SK-N-DZ (cell line): Measurements from ENCODE around the gene MARCOL. TPM values are rescaled to one million over a fixed set of nuclear protein-coding genes. Genes with fewer than 3 reads are reported as not detected.

Source experiments
- DNase-seq: peaks from one replicate; pipeline ENCODE4 v3.0.0-alpha.2; 2015; ENCODE audit warnings: low spot score
- polyA plus RNA-seq, 2 experiments: library from polyadenylated mRNA; depleted of rRNA; stranded (reverse); fragments of >200 nt; gene quantifications; 2 replicates each; pipeline ENCODE4 v1.2.3, GENCODE V29; 2014

MARCOL gene
- polyA plus RNA-seq (2014; cell fraction: cytosol; rRNA removed) = not detected in 2 replicates
- polyA plus RNA-seq (2014; cell fraction: nucleus; rRNA removed) = not detected in 2 replicates

- no peak for DNase-seq
Observed at GRCh38 chr5:148238418-148238794, at the start of gene MARCOL. TSS of gene MARCOL (plus strand) at chr5:148238525. CDS start at chr5:148238598, 73 bp downstream.

GRCh38 chr5:148191010-148191409, 47.3 kb upstream of the MARCOL start:
- DNase-seq = no peak

- no peak for DNase-seq
Observed at GRCh38 chr5:148193202-148193601, 45.1 kb upstream of the MARCOL start.

GRCh38 chr5:148201151-148201550, 37.2 kb upstream of the MARCOL start:
- DNase-seq = no peak

- no peak for DNase-seq
Observed at GRCh38 chr5:148202531-148203203, 35.7 kb upstream of the MARCOL start, which contains the start of gene SPINK6. TSS of gene SPINK6 (plus strand) at chr5:148203042. CDS start at chr5:148203097, 55 bp downstream.

- no peak for DNase-seq
Observed at GRCh38 chr5:148205044-148205806, 33.1 kb upstream of the MARCOL start.

- DNase-seq = no peak
Observed at GRCh38 chr5:148205865-148206264, 32.5 kb upstream of the MARCOL start.

- no peak for DNase-seq
Observed at GRCh38 chr5:148206620-148207019, 31.7 kb upstream of the MARCOL start.

GRCh38 chr5:148208226-148208625, 30.1 kb upstream of the MARCOL start:
- DNase-seq = no peak

- DNase-seq = no peak
Observed at GRCh38 chr5:148209151-148209770, 29.1 kb upstream of the MARCOL start.

GRCh38 chr5:148214665-148215185, 23.6 kb upstream of the MARCOL start:
- no peak for DNase-seq

- DNase-seq = no peak
Observed at GRCh38 chr5:148221508-148221907, 16.8 kb upstream of the MARCOL start.

GRCh38 chr5:148224117-148224742, 14.1 kb upstream of the MARCOL start:
- DNase-seq = no peak

GRCh38 chr5:148228392-148228984, 9.8 kb upstream of the MARCOL start:
- no peak for DNase-seq

GRCh38 chr5:148229840-148230239, 8.5 kb upstream of the MARCOL start:
- DNase-seq = no peak

GRCh38 chr5:148230240-148230639, 8.1 kb upstream of the MARCOL start:
- no peak for DNase-seq

GRCh38 chr5:148237785-148238417, 424 bp upstream of the MARCOL start:
- no peak for DNase-seq

- no peak for DNase-seq
Observed at GRCh38 chr5:148248894-148249293, 10.6 kb downstream of the MARCOL start.

- no peak for DNase-seq
Observed at GRCh38 chr5:148255456-148255855, 17.1 kb downstream of the MARCOL start.

- DNase-seq = no peak
Observed at GRCh38 chr5:148259288-148259687, 21.0 kb downstream of the MARCOL start.

GRCh38 chr5:148261221-148261620, 22.9 kb downstream of the MARCOL start:
- DNase-seq = no peak
